ENCODE measurements around the gene PARD3B. TPM values are rescaled to one million over a fixed set of nuclear protein-coding genes. Genes with fewer than 3 reads are reported as not detected.

PARD3B gene
- total RNA-seq, 1 experiment from 2014 or later: 0.37 TPM

- DNase-seq (ENCODE audit: low read depth, low spot score): peak; percentile 58
- in situ Hi-C loops (cut with HindIII; ENCODE audit: low pct_unique_long_range_greater_than_20kb, low sequenced_read_pairs): no loop called here
Observed at GRCh38 chr2:204971206-204971907, 426.1 kb downstream of the PARD3B start.

DNA sequence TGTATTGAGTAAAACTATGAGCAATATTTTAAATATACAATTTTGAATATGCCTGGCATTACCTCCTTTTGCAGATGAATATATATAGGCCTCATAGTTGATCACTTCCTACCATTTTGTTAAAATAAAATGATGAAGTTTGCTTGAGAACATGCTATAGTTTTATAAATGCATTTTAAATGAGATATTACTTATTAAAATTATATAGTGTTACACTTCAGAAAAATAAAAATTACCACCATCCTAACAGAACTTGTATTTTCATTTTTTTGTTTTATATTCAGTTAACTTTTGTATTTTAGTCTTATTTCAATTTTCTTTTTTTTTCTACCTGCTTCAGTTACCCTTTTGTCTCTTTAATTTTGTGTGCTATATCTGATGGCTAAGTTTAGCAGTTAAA, 426.9 kb downstream of the PARD3B start:
- no peak for DNase-seq (ENCODE audit: low read depth, low spot score)
- in situ Hi-C loops (cut with HindIII; ENCODE audit: low pct_unique_long_range_greater_than_20kb, low sequenced_read_pairs): no loop called here

- DNase-seq (ENCODE audit: low read depth, low spot score): no peak
- in situ Hi-C loops (cut with HindIII; ENCODE audit: low pct_unique_long_range_greater_than_20kb, low sequenced_read_pairs): no loop called here
Observed at GRCh38 chr2:204972606-204973336, 427.5 kb downstream of the PARD3B start.

GRCh38 chr2:204973616-204974015, 428.3 kb downstream of the PARD3B start:
- no peak for DNase-seq (ENCODE audit: low read depth, low spot score)
- in situ Hi-C loops (cut with HindIII; ENCODE audit: low pct_unique_long_range_greater_than_20kb, low sequenced_read_pairs): no loop called here

GRCh38 chr2:204974487-204974886, 429.2 kb downstream of the PARD3B start:
- DNase-seq (ENCODE audit: low read depth, low spot score): no peak
- in situ Hi-C loops (cut with HindIII; ENCODE audit: low pct_unique_long_range_greater_than_20kb, low sequenced_read_pairs): no loop called here

DNA sequence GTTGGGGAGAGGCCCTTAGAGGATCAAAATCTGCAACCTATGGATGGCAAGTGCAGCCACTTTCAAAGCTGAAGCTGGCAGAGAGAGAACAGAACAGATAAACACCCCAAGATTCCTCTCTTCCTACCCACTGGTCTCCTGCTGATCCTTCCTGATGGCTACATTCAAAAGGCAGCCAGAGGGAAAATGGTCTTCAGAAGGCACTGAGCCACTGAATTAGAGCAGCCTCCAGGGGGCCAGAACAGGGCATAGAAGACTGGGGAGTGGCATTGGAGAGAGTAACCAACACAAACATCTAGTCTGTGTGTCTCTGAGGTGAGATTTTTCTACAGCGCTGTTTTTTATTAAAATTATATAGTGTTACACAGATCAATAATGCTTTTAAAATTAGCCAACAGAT, 432.6 kb downstream of the PARD3B start:
- in situ Hi-C loops (cut with HindIII; ENCODE audit: low pct_unique_long_range_greater_than_20kb, low sequenced_read_pairs): no loop called here

GRCh38 chr2:204982303-204982702, 437.0 kb downstream of the PARD3B start:
- in situ Hi-C loops (cut with HindIII; ENCODE audit: low pct_unique_long_range_greater_than_20kb, low sequenced_read_pairs): no loop called here
- DNase-seq (ENCODE audit: low read depth, low spot score): no peak

More for the DNA sequence above, 432.6 kb downstream of the PARD3B start:
- no peak for DNase-seq (ENCODE audit: low read depth, low spot score)

DNA sequence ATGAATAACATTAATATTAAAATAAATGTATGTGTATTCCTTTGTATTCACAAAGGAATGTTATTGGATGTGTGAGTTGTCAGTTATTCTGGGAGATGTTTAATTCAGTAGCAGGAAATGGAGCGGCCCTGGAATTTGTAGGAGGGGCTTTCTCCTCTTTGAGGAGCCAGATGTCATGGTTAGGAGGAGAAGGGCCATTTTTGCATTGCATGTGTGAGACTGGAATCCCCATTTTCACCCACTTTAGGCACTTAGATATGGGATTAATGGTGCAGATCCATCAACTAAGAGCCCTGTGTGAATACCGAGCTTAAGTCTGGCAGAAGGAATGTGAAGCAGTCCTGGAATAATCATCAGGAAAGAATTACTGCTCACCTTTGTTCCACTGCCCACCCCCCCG, 439.2 kb downstream of the PARD3B start:
- DNase-seq (ENCODE audit: low read depth, low spot score): no peak
- in situ Hi-C loops (cut with HindIII; ENCODE audit: low pct_unique_long_range_greater_than_20kb, low sequenced_read_pairs): no loop called here

DNA sequence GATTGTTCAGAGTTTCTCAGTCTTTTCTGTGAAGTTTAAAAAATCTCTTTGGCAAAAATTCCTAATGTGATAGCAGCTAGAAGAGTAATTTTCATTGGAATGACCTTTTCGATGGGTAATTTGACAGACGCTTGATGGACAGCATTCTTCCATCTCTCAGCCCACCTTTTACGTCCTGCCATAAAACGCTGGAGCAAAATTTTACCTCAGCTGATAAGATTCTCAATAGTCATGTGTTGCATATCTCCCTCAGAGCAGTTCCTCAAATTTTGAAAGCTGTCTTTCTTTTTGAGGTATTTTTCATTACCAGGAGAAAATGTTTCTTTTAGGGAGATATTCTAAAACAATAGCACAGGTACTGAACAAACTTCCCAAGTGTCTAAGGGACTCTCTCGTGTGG, 441.4 kb downstream of the PARD3B start:
- in situ Hi-C loops (cut with HindIII; ENCODE audit: low pct_unique_long_range_greater_than_20kb, low sequenced_read_pairs): no loop called here
- DNase-seq (ENCODE audit: low read depth, low spot score): no peak

GRCh38 chr2:204988836-204989235, 443.6 kb downstream of the PARD3B start:
- in situ Hi-C loops (cut with HindIII; ENCODE audit: low pct_unique_long_range_greater_than_20kb, low sequenced_read_pairs): no loop called here
- no peak for DNase-seq (ENCODE audit: low read depth, low spot score)

DNA sequence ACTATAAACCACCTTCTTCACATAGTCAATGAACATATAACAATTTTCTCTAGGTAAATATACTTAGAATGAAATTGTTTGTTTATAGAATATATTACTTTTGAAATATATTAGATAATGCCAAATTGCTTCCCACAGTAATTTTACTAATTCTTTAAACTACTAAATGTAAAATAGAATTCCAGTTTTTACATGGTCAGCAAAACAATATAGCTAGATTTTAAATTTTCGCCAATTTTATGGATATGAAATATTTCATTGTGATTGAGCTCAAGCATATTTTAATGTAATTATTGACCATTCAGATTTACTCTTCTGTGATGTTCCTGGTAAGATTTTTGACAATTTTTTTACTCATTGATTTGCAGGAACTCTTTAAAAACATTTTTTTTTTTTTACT, 444.6 kb downstream of the PARD3B start:
- DNase-seq (ENCODE audit: low read depth, low spot score): no peak
- in situ Hi-C loops (cut with HindIII; ENCODE audit: low pct_unique_long_range_greater_than_20kb, low sequenced_read_pairs): no loop called here

GRCh38 chr2:205001300-205001966, 456.2 kb downstream of the PARD3B start:
- in situ Hi-C loops (cut with HindIII; ENCODE audit: low pct_unique_long_range_greater_than_20kb, low sequenced_read_pairs): no loop called here

GRCh38 chr2:205002390-205002789, 457.1 kb downstream of the PARD3B start:
- no peak for DNase-seq (ENCODE audit: low read depth, low spot score)
- in situ Hi-C loops (cut with HindIII; ENCODE audit: low pct_unique_long_range_greater_than_20kb, low sequenced_read_pairs): no loop called here

More at GRCh38 chr2:205001300-205001966, 456.2 kb downstream of the PARD3B start:
- DNase-seq (ENCODE audit: low read depth, low spot score): no peak

GRCh38 chr2:205003288-205003687, 458.0 kb downstream of the PARD3B start:
- in situ Hi-C loops (cut with HindIII; ENCODE audit: low pct_unique_long_range_greater_than_20kb, low sequenced_read_pairs): no loop called here
- DNase-seq (ENCODE audit: low read depth, low spot score): no peak

GRCh38 chr2:205010196-205010595, 464.9 kb downstream of the PARD3B start:
- in situ Hi-C loops (cut with HindIII; ENCODE audit: low pct_unique_long_range_greater_than_20kb, low sequenced_read_pairs): no loop called here
- DNase-seq (ENCODE audit: low read depth, low spot score): no peak

DNA sequence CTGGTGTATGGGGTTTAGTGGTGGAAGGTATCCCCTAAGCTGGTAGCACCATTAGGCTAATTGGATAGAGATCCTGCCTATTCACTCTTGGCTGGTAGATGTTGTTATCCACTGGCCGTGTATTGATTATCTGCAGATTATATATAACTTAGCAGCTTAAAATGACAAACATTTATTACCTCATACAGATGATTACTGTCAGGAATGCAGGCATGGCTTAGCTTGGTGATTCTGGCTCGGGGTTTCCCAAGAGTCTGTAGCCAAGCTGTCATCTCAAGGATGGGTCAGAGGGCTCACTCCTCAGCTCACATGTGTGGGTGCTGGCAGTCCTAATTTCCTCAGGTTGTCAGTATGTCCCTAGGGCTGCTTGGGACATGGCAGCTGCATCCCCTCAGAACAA, 465.8 kb downstream of the PARD3B start:
- no peak for DNase-seq (ENCODE audit: low read depth, low spot score)
- in situ Hi-C loops (cut with HindIII; ENCODE audit: low pct_unique_long_range_greater_than_20kb, low sequenced_read_pairs): no loop called here

GRCh38 chr2:205012961-205013360, 467.7 kb downstream of the PARD3B start:
- DNase-seq (ENCODE audit: low read depth, low spot score): no peak
- in situ Hi-C loops (cut with HindIII; ENCODE audit: low pct_unique_long_range_greater_than_20kb, low sequenced_read_pairs): no loop called here

DNA sequence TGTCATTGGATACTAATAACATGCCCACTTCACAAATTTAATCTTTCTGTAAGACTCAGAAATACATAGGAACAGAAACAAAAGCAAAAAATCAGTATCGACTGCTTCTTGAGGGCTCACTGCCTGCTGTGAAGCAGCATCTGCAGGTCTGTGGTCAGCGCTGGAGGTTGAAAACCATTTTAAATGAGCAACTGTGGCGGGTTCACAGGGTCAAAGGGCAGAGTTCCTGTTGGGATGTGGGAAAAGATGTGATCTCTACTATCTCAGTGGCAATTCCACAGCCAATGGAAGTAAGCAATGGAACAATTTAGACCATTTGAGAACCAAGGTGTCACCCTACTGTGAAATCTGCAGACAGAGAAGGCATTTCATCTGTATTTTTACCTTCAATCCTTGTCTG, 468.3 kb downstream of the PARD3B start:
- in situ Hi-C loops (cut with HindIII; ENCODE audit: low pct_unique_long_range_greater_than_20kb, low sequenced_read_pairs): no loop called here
- no peak for DNase-seq (ENCODE audit: low read depth, low spot score)

DNA sequence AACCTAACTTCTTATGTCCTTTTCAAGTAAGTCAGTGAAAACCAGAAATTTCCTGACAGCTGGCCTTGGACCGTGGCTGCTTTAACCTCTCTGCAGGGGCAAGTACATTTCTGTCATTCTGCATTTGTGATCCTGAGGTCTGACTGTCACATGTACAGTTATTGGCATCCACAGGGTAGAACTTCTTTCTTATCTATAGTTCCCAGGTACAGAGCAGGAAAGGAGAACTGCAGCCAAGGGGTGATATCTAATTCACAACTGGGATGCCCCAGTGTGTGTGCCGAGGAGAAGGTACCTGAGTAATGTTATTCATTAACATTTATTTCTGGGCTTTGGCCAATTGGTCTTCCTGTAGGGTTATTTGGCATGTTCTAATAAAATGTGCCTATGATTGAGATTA, 468.9 kb downstream of the PARD3B start:
- DNase-seq (ENCODE audit: low read depth, low spot score): no peak
- in situ Hi-C loops (cut with HindIII; ENCODE audit: low pct_unique_long_range_greater_than_20kb, low sequenced_read_pairs): no loop called here
